Fibroblast of lung (primary cell): ENCODE measurements around the gene TXNIP.

ENCODE experiments used
- EZH2 ChIP-seq: IDR thresholded peaks from 2 replicates; pipeline ENCODE4 v1.5.1; 2012; ENCODE audit warnings: low read length, control low read depth, mild to moderate bottlenecking; ENCODE audit errors: missing control alignments
- TF ChIP-seq, protein P1 (sequence below), 2 donors: IDR thresholded peaks in 1 of 2; conservative IDR thresholded peaks in 1 of 2; 1 replicate in 1 of 2; 2 replicates in 1 of 2; pipeline ENCODE4 v1.5.1; 2011 to 2012; ENCODE audit warnings: low read length in 2 of 2, control low read depth in 1 of 2, inconsistent platforms in 1 of 2, low read depth in 1 of 2, mild to moderate bottlenecking in 1 of 2

DNA sequence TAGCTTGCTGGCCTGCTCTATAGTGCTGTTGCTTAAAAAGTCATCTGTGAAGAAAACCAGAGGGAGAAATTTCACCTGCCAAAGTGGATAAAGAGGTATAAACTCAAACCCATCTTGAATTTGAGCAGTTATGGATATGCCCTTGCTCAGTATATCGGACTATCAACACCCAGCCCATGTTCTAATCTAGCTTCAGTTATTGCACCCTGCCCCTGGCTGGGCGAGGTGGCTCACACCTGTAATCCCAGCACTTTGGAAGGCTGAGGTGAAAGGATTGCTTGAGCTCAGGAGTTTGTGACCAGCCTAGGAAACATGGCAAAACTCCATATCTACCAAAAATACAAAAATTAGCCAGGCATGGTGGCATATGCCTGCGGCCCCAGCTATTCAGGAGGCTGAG is 51.8 kb downstream of the TXNIP start:
- TF ChIP-seq, protein P1, sequence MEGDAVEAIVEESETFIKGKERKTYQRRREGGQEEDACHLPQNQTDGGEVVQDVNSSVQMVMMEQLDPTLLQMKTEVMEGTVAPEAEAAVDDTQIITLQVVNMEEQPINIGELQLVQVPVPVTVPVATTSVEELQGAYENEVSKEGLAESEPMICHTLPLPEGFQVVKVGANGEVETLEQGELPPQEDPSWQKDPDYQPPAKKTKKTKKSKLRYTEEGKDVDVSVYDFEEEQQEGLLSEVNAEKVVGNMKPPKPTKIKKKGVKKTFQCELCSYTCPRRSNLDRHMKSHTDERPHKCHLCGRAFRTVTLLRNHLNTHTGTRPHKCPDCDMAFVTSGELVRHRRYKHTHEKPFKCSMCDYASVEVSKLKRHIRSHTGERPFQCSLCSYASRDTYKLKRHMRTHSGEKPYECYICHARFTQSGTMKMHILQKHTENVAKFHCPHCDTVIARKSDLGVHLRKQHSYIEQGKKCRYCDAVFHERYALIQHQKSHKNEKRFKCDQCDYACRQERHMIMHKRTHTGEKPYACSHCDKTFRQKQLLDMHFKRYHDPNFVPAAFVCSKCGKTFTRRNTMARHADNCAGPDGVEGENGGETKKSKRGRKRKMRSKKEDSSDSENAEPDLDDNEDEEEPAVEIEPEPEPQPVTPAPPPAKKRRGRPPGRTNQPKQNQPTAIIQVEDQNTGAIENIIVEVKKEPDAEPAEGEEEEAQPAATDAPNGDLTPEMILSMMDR (conservative IDR thresholded peaks at IDR 0.05 in 1 of 2, IDR thresholded peaks at IDR 0.05 in 1 of 2; ENCODE audit: low read depth in 1 of 2, low read length in 2 of 2): no peak
- TF ChIP-seq EZH2: no peak
